ENCODE data around the gene LMCD1.

DNA sequence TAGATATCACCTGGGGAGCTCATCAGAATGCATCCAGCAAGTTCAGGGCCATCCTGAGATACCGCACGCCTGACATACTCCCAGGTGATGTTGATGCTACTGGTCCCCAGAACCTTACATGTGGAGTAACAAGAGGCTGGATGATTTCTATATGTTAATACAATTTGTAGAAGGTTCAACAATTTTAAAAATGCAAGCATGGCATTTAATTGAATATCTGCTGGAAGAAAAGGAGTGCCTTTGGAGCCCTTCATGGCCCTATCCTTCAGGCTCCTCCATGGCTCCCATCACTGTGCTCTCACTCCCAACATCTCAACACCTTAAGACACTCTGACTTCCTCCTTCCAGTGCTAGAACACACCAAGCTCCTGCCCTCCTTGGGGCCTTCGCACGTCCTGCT is 36.6 kb downstream of the LMCD1 start:
- TF ChIP-seq, protein P1, sequence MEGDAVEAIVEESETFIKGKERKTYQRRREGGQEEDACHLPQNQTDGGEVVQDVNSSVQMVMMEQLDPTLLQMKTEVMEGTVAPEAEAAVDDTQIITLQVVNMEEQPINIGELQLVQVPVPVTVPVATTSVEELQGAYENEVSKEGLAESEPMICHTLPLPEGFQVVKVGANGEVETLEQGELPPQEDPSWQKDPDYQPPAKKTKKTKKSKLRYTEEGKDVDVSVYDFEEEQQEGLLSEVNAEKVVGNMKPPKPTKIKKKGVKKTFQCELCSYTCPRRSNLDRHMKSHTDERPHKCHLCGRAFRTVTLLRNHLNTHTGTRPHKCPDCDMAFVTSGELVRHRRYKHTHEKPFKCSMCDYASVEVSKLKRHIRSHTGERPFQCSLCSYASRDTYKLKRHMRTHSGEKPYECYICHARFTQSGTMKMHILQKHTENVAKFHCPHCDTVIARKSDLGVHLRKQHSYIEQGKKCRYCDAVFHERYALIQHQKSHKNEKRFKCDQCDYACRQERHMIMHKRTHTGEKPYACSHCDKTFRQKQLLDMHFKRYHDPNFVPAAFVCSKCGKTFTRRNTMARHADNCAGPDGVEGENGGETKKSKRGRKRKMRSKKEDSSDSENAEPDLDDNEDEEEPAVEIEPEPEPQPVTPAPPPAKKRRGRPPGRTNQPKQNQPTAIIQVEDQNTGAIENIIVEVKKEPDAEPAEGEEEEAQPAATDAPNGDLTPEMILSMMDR (IDR thresholded peaks at IDR 0.05) = no peak
- no peak for TF ChIP-seq EZH2 (IDR thresholded peaks at IDR 0.05; ENCODE audit: borderline replicate concordance, insufficient read depth, low read depth, low read length, poor library complexity, severe bottlenecking)
